GM19238 (cell line): Measurements from ENCODE around the gene RRAGB.
"Not testable (repeated sequence)": the region's sequence is repeated elsewhere in the genome, so short reads cannot be mapped to it uniquely, and the experiment has no call there.

ENCODE experiments used
- DNase-seq: peaks from one replicate; pipeline ENCODE4 v3.0.0; 2011; ENCODE audit warnings: low spot score; ENCODE audit not compliant: insufficient read length

The RRAGB gene, protein sequence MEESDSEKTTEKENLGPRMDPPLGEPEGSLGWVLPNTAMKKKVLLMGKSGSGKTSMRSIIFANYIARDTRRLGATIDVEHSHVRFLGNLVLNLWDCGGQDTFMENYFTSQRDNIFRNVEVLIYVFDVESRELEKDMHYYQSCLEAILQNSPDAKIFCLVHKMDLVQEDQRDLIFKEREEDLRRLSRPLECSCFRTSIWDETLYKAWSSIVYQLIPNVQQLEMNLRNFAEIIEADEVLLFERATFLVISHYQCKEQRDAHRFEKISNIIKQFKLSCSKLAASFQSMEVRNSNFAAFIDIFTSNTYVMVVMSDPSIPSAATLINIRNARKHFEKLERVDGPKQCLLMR

DNA sequence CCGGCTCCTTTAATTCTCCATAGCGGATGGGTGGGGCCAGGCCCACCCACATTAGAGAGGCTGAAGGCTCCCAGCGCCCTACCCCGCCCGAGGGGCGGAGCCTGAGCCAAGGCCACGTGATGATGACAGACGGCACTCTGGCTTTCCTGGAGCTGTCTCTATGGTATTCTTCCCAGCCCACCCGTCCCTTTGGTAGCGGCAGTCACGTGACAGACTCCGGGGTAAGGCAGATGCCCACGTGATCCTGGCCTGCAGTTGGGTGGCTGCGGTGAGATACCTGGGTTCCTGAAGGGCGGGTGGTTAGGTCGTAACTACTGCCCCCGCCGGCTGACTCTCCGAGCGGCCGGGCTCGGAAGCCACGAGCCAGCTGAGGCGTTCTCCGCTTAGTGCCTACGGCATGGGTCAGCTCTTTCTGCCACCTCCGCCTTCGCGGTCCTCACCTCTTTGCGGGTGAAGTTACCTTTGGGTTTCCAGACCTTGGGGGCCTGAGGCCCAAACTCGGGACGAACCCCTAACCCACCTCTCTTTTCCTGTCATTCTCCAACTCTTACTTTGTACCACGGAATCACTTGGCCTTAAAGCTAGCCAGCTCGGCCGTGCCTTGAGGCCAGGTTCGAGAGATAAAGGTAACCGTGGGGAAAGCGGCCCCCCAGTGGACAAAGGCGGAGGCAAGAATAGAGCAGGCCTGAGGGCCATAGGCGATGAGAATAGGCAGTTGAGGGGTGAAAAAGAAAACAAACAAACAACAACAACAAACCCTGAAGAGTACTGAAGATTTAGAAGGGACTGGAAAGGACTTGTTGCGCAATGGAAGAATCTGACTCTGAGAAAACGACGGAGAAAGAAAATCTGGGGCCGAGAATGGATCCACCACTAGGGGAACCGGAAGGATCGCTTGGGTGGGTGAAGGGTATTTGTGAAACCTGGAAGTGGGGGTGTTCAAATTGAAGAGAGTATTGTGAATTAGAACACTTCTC lies at the start of gene RRAGB:
Gene RRAGB (plus strand): TSS at position 229 of the 977 bp plus-strand sequence. CDS start 579 bp downstream, at position 808.
- peak; percentile 70 for DNase-seq

DNA sequence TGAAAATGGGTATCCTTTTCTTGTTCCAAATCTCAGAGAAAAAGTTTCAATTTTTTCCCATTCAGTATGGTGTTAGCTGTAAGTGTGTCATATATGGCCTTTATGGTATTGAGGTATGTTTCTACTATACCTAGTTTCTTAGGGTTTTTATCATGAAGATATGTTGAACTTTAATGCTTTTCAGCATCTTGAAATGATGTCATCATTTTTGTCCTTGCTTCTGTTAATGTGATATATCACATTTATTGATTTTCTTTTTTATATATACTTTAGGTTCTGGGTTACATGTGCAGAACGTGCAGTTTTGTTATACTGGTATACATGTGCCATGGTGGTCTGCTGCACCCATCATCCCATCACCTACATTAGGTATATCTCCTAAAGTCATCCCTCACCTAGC lies 49.5 kb upstream of the RRAGB start:
- no peak for DNase-seq

DNA sequence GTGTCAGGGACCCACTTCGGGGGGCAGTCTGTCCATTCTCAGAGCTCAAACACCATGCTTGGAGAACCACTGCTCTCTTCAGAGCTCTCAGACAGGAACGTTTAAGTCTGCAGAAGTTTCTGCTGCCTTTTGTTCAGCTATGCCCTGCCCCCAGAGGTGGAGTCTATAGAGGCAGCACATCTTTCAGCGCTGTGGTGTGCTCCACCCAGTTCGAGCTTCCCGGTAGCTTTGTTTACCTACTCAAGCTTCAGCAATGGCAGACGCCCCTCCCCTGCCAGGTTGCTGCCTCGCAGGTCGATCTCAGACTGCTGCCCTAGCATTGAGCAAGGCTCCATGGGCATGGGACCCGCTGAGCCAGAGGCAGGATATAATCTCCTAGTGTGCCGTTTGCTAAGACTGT lies 29.0 kb upstream of the RRAGB start:
- not testable (repeated sequence) for DNase-seq

DNA sequence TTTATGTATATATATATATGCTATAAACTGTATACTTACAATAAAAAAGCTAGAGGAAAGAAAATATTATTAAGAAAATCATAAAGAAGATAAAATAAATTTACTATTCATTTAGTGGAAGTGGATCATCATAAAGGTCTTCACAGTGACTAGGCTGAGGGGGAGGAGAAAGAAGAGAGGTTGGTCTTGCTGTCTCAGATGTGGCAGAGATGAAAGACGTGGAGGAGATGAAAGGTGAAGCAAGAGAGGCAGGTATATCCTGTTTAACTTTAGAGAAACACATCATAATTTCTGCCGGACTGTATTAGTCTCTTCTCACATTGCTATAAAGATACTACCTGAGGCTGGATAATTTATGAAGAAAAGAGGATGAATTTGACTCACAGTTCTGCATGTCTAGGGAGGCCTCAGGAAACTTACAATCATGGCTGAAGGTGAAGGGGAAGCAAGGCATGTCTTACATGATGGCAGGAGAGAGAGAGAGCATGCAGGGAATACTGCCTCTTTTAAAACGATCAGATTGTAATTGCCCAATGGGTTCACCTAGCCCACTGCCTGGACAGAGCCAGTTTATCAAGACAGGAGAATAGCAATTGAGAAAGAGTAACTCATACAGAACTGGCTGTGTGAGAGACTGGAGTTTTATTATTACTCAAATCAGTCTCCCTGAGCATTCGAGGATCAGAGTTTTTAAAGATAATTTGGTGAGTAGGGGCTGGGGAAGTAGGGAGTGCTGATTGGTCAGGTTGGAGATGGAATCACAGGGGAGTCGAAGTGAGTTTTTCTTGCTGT lies 22.1 kb upstream of the RRAGB start:
- no peak for DNase-seq

DNA sequence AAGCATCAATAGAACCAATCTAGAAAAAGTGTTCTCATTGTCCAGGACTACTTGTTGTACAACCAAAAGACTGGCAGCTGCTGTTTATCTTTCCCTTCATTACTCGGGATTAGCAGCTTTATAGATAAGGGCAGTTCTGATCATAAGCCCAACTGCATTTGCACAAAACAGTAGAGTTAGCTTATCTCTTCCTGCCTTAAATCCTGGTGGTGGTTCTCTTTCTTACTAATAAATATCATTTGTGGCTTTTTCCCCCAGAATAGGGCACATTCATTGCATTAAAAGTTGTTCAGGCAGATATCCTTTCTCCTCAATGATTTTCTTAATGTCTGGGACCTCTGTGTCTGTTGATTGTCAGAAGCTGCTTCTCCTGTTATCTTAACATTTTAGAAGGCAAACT lies 20.2 kb upstream of the RRAGB start:
- no peak for DNase-seq

DNA sequence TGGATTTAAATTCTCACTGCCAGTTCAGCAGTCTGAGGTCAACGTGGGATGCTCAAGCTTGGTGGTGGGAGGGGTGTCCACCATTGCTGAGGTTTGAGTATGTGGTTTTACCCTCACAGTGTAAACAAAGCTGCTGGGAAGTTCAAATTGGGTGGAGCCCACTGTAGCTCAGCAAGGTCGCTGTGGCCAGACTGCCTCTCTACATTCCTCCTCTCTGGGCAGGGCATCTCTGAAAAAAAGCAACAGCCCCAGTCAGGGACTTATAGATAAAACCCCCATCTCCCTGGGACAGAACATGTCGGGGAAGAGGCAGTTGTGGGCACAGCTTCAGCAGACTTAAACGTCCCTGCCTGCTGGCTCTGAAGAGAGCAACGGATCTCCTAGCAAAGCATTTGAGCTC lies 14.9 kb upstream of the RRAGB start:
- DNase-seq = no peak

DNA sequence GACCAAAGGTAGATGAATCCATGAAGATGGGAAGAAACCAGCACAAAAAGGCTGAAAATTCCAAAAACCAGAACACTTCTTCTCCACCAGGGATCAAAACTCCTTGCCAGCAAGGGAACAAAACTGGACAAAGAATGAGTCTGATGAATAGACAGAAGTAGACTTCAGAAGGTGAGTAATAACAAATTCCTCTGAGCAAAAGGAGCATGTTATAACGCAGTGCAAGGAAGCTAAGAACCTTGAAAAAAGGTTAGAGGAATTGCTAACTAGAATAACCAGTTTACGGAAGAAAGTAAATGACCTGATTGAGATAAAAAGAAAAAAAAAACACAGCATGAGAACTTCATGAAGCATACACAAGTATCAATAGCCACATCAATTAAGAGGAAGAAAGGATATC lies 14.1 kb upstream of the RRAGB start:
- DNase-seq = not testable (repeated sequence)

DNA sequence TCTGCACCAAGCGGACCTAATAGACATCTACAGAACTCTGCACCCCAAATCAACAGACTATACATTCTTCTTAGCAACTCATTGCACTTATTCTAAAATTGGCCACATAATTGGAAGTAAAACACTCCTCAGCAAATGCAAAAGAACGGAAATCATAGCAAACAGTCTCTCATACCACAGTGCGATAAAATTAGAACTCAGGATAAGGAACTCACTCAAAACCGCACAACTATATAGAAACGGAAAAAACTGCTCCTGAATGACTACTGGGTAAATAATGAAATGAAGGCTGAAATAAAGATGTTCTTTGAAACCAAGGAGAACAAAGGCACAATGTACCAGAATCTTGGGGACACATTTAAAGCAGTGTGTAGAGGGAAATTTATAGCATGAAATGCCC lies 12.5 kb upstream of the RRAGB start:
- not testable (repeated sequence) for DNase-seq

DNA sequence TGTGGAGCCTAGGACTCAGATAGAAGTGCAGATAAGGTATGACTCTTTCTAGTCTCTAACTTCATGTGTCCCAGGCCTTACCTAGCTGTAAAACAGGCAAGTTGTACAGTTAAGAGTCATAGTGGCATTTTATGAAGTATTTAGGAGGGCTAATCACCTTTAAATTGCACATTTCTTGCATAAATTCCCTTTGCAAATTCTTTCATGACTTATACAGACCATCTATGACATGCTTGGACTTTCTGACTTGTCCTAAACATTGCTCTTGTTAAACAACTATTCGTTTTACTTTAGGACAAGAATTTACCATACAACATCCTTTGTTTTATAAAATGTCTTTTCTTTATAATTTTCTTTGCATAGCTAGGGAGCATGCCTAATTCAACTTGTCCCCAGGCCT lies 7.8 kb upstream of the RRAGB start:
- DNase-seq = no peak

DNA sequence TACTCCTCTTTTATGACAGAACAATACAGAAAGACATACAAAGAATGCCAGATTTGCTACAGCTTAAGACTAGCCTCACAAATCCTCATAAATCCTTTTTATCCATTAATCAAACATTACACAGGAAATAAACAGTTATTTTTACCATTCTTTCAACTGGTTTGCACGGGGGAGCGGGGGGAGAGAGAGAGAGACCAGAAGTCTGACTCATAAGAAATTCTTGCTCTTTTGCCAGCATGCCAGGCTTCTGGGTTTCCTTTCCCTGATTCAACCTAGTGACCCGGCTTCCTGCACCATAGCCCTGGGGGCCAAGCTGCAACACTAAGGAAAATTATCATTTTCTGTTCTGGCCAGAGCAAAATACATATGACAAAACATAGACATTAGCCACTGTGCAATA lies 6.8 kb upstream of the RRAGB start:
- DNase-seq = no peak

DNA sequence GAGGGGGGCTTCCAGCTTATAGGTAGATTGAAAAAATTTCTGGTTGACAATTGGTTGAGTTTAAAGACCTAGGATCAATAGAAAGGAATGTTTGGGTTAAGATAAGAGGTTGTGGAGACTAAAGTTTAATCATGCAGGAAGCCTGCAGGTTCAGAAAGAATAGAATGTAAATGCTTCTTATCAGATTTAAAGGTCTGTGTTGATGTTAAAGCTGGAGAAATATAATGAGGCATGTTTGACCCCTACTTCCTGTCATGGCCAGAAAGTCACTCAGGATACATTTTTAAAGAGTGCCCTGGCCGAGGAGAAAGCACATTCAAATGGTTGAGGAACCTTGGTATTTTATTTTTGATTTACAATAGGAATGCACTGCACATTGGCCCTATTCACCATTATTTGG lies 3.9 kb upstream of the RRAGB start:
- DNase-seq = no peak

DNA sequence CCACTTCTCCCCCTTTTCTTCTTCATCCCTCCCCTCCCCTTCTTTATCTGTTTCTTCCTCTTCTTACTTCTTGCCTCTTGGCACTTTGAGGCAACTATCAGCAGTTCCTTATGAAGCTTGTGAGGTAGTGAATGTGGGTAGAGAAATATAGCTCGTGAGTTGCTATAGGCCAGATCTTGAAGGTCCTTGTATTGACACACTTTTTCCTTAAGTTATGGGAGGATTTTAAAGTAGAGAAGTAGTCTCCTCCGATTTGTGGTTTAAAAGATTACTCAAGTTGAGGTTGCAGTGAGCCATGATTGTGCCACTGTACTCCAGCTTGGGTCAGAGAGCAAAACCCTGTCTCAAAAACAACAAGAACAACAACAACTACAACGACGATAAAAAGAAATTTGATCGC lies 3.4 kb upstream of the RRAGB start:
- no peak for DNase-seq

DNA sequence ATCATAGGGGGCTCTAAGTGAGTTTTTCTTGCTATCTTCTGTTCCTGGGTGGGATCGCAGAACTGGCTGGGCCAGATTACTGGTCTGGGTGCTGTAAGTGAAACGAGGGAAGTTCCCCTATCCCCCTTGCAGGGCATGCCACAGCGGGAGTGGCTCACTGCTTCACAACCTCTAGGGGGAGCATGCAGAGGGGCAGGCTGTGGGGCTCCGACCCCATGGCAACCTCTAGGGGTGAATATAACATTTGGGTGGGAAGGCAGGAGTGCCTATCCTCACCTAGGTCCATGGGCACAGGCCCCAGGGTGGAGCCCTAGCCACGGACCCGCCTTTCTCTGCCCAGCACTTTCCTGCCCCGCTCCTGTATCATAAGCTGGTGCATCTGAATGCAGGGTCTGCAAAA lies 1.7 kb upstream of the RRAGB start:
- DNase-seq = no peak

DNA sequence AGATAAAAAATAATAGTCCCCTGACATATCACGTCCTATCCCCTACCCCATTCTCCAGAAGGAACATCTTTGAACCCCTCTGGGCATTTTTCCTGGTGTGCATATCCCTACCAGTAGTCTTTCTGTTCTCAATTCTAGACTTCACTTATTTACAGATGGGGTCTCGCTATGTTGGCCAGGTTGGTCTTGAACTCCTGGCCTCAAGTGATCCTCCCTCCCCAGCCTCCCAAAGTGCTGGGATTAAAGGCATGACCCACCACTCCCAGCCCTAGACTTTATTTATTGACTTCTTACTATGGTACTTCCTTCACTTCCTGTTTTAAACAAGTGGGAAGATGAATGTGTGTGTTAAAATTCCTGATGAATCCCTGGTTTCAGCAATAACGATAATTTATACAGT lies 612 bp upstream of the RRAGB start:
- no peak for DNase-seq

DNA sequence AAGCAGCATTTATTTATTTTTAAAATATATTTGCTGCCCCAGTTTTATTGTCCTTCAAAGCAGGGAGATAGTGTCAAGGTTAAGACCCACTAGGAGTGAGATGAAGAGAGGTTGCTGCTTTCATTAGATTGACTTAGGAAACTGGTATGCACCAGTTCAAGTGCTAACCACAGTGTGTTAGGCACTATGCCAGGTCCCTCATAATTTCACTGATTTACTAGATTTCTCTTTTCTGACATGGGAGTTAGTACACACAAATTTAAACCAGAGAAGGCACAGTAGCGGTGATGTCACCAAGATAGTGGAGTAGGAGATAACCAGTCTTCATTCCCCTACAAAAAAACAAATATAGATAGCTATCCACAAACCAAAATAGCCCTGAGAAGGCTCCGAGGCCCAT lies 14.3 kb downstream of the RRAGB start:
- no peak for DNase-seq

DNA sequence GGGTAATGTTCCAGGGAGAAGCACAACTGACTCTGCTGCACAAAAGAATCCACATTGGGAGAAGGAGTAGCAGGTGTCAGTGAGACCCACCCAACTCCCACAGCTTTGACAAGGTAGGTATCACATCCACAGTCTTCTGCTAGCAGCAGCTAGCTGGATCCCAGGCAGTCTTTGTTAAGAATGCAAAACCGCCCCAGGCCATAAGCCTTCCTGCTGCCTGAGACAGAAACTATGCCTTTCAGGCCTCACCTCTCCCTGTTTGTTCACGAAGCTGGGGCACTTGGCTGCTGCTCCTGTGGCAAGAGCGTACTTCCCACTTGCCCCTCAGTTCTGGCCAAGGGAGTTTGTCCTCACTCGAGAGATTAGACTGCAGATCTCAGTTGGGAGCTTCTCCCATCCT lies 21.4 kb downstream of the RRAGB start:
- no peak for DNase-seq

DNA sequence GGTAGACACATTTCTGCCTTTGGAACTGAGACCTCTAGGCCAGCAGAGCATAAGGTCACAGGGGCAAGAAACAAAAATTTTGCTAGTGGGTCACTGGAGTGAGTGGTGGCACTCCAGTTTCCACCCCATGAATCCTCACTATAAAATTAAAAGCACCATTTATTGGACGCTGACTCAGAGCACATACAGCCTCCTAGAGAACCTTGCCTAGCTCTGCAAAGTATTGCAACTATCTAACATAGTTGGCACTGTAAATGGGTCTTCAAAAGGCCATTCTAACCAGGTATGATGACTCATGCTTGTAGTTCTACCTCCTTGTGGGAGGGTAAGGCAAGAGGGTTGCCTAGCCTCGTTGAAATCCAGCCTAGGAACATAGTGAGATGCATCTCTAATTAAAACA lies 25.1 kb downstream of the RRAGB start:
- DNase-seq = no peak

DNA sequence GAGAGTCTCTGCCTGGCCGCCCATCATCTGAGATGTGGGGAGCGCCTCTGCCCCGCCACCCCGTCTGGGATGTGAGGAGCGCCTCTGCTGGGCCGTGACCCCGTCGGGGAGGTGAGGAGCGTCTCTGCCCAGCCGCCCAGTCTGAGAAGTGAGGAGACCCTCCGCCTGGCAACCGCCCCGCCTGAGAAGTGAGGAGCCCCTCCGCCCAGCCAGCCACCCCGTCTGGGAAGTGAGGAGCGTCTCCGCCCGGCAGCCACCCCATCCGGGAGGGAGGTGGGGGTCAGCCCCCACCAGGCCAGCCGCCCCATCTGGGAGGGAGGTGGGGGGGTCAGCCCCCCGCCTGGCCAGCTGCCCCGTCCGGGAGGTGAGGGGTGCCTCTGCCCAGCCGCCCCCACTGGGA lies 30.9 kb downstream of the RRAGB start:
- not testable (repeated sequence) for DNase-seq

DNA sequence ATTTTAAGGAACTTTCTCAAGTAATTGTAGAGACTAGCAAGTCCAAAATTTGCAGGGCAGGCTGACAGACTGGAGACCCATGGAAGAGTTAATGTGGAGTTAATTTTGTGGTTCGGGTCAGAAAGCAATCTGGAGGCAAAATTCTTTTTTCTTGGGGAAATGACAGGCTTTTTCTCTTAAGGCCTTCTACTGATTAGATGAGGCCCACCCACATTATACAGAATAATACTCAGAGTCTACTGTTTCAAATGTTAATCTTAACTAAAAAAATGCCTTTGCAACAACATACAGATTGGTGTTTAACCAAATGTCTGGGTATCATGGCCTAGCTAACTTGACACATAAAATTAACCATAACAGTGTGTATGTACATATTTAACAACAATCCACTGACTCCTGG lies 32.7 kb downstream of the RRAGB start:
- DNase-seq = no peak

DNA sequence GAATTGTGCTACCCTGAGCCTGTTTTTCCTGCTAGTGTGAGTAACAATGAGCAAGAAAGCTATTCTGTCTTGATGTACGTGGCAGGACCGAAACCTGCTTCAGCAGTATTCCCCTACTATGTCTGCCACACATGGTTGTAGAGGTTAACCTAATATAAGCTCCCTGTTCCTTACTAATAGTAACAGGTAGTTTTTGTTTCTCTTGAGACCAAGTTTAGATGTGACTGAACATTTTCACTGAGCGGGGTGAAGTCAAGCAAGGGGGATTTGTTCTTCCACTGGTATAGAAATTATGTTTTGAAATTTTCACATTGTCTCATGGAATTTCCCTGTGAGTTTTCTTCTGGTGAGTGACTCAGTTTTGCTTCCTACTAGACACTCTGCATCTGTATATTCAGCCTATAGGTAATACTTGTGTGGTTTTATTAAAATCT lies 37.3 kb downstream of the RRAGB start:
- peak; percentile 5 for DNase-seq

DNA sequence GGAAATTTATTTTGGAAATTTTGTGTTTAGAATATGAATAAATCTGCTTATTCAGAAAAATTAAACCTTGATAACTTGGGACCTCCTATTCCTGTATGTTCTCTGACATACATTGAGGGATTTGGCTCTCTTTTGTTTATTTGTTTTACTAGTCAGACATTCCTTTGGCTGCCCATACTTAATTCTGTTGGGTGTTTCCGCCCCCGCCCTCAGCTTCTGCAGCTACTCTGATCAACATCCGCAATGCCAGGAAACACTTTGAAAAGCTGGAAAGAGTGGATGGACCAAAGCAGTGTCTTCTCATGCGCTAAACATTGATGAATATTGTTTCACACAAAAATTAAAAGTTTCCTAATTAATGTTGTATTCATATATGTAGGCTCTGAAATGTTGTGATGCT lies 40.5 kb downstream of the RRAGB start:
- no peak for DNase-seq

DNA sequence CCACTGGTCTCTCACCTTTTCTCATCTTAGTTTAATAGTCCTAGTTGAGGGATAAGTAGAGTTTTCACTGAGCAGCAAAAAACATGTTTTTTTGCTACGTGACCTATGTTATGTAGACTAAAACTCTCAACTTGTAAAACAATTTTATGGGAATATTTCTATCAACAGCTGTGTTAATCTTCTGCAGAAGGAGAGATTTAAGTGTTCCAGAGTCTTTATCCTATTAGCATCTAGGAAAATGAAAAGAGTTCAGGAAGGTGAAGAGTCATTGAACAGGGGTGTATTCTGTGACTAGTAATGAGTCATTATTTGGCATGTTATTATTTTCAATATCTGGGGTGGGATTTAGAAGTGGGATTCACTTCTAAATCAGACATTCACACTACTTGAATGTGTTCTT lies 41.9 kb downstream of the RRAGB start:
- DNase-seq = no peak
